Endothelial cell of umbilical vein (primary cell): ENCODE data around the gene ADARB2.

ENCODE experiments used
- EZH2 ChIP-seq: IDR thresholded peaks from 2 replicates; pipeline ENCODE4 v1.6.1; 2012; ENCODE audit warnings: borderline replicate concordance, low read depth, mild to moderate bottlenecking, moderate library complexity, low read length, inconsistent platforms; ENCODE audit not compliant: severe bottlenecking
- FOS ChIP-seq: IDR thresholded peaks from 2 replicates; pipeline ENCODE4 v1.6.1; 2011; ENCODE audit warnings: mild to moderate bottlenecking, low read length, moderate library complexity, borderline replicate concordance; ENCODE audit not compliant: insufficient read depth
- GATA2 ChIP-seq: IDR thresholded peaks from 2 replicates; pipeline ENCODE4 v1.7.0; 2011; ENCODE audit warnings: low read depth, mild to moderate bottlenecking, moderate library complexity, mixed read lengths, low read length; ENCODE audit not compliant: insufficient read length, insufficient read depth
- JUN ChIP-seq: IDR thresholded peaks from 2 replicates; pipeline ENCODE4 v1.6.1; 2011; ENCODE audit warnings: borderline replicate concordance, low read depth; ENCODE audit not compliant: insufficient read length, insufficient read depth
- POLR2A ChIP-seq: IDR thresholded peaks from 2 replicates; pipeline ENCODE4 v1.6.1; 2012; ENCODE audit warnings: low read depth, mild to moderate bottlenecking, control low read depth, low read length
- POLR2AphosphoS5 ChIP-seq: IDR thresholded peaks from 2 replicates; pipeline ENCODE4 v1.6.1; 2012; ENCODE audit warnings: low read depth, mild to moderate bottlenecking, control low read depth, low read length, moderate library complexity; ENCODE audit not compliant: insufficient read depth
- TF ChIP-seq, protein P1 (sequence below), 2 donors: IDR thresholded peaks; 1 replicate in 1 of 2; 2 replicates in 1 of 2; pipeline ENCODE4 v1.5.1; 2011; ENCODE audit warnings: low read length in 2 of 2, mild to moderate bottlenecking in 2 of 2, moderate library complexity in 2 of 2, control low read depth in 1 of 2, inconsistent platforms in 1 of 2, low read depth in 1 of 2; ENCODE audit not compliant: insufficient read depth in 1 of 2; ENCODE audit errors: extremely low read depth in 1 of 2
- TF ChIP-seq, protein P2 (sequence below): IDR thresholded peaks from 2 replicates; pipeline ENCODE4 v1.6.1; 2011; ENCODE audit not compliant: insufficient read depth, insufficient read length

DNA sequence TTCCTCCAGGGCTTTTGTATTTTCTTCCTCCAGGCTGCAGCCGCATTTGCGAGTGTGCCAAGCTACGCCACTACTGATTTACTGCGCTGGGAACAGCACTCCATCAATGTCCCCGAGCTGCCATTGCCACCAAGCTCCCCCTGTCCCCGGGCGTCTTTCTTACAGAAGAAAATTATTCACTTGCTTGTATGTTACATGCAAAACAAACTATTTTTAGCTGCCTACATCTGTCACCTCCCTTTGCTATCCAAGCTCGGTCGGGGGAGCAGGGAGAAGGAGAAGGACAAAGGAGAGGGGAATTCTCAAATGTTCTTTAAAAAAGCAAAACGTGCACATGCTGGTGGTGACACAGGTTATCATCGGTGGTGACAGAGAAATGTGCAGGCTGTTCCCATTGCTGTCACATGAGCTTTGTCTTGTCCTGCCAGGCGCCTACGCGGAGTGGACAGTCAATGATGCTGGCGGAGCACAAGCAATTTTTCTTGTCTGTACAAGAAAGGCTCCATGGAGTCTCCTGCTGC, 93.1 kb downstream of the ADARB2 start:
- TF ChIP-seq, protein P1, sequence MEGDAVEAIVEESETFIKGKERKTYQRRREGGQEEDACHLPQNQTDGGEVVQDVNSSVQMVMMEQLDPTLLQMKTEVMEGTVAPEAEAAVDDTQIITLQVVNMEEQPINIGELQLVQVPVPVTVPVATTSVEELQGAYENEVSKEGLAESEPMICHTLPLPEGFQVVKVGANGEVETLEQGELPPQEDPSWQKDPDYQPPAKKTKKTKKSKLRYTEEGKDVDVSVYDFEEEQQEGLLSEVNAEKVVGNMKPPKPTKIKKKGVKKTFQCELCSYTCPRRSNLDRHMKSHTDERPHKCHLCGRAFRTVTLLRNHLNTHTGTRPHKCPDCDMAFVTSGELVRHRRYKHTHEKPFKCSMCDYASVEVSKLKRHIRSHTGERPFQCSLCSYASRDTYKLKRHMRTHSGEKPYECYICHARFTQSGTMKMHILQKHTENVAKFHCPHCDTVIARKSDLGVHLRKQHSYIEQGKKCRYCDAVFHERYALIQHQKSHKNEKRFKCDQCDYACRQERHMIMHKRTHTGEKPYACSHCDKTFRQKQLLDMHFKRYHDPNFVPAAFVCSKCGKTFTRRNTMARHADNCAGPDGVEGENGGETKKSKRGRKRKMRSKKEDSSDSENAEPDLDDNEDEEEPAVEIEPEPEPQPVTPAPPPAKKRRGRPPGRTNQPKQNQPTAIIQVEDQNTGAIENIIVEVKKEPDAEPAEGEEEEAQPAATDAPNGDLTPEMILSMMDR (IDR thresholded peaks at IDR 0.05; ENCODE audit: extremely low read depth in 1 of 2, insufficient read depth in 1 of 2, low read depth in 1 of 2, low read length in 2 of 2): no peak
- TF ChIP-seq POLR2A (no peak), POLR2AphosphoS5 (no peak), EZH2 (no peak), FOS (no peak), GATA2 (no peak), JUN (no peak)
- TF ChIP-seq, protein P2, sequence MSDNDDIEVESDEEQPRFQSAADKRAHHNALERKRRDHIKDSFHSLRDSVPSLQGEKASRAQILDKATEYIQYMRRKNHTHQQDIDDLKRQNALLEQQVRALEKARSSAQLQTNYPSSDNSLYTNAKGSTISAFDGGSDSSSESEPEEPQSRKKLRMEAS: no peak
